ENCODE data around the gene ARHGAP24.
"Not testable (repeated sequence)": the region's sequence is repeated elsewhere in the genome, so short reads cannot be mapped to it uniquely, and the experiment has no call there.

The ARHGAP24 gene

GRCh38 chr4:85784348-85784747 is 309.4 kb downstream of the ARHGAP24 start:
- no peak for DNase-seq

- no peak for DNase-seq
Measured at GRCh38 chr4:85784947-85785346, 310.0 kb downstream of the ARHGAP24 start.

- DNase-seq, result no peak
Measured at GRCh38 chr4:85787133-85787532, 312.2 kb downstream of the ARHGAP24 start.

GRCh38 chr4:85788604-85789003 is 313.7 kb downstream of the ARHGAP24 start:
- no peak for DNase-seq

GRCh38 chr4:85789241-85789640 is 314.3 kb downstream of the ARHGAP24 start:
- no peak for DNase-seq

- DNase-seq, result no peak
Measured at GRCh38 chr4:85790582-85790981, 315.6 kb downstream of the ARHGAP24 start.

GRCh38 chr4:85792376-85793232 is 317.7 kb downstream of the ARHGAP24 start:
- DNase-seq, result no peak

- no peak for DNase-seq
Measured at GRCh38 chr4:85793233-85793585, 318.3 kb downstream of the ARHGAP24 start.

GRCh38 chr4:85798012-85798770 is 323.2 kb downstream of the ARHGAP24 start:
- no peak for DNase-seq

- DNase-seq, result no peak
Measured at GRCh38 chr4:85803856-85804255, 328.9 kb downstream of the ARHGAP24 start.

- no peak for DNase-seq
Measured at GRCh38 chr4:85805891-85806290, 330.9 kb downstream of the ARHGAP24 start.

- DNase-seq, result no peak
Measured at GRCh38 chr4:85806334-85806733, 331.4 kb downstream of the ARHGAP24 start.

- DNase-seq, result no peak
Measured at GRCh38 chr4:85807247-85807950, 332.4 kb downstream of the ARHGAP24 start.

GRCh38 chr4:85808104-85808503 is 333.2 kb downstream of the ARHGAP24 start:
- no peak for DNase-seq

GRCh38 chr4:85808864-85809263 is 333.9 kb downstream of the ARHGAP24 start:
- no peak for DNase-seq

- no peak for DNase-seq
Measured at GRCh38 chr4:85812776-85813175, 337.8 kb downstream of the ARHGAP24 start.

- DNase-seq, result no peak
Measured at GRCh38 chr4:85815796-85816459, 341.0 kb downstream of the ARHGAP24 start.

GRCh38 chr4:85818700-85819099 is 343.8 kb downstream of the ARHGAP24 start:
- no peak for DNase-seq

- not testable (repeated sequence) for DNase-seq
Measured at GRCh38 chr4:85820101-85820500, 345.2 kb downstream of the ARHGAP24 start.

- no peak for DNase-seq
Measured at GRCh38 chr4:85821688-85822455, 346.9 kb downstream of the ARHGAP24 start.

- DNase-seq, result peak; percentile 38
Measured at GRCh38 chr4:85823295-85823694, 348.3 kb downstream of the ARHGAP24 start.
